COR-L47 (cell line): ENCODE results near the gene CDH4.
"Not testable (repeated sequence)": the region's sequence is repeated elsewhere in the genome, so short reads cannot be mapped to it uniquely, and the experiment has no call there.

Experiments
- DNase-seq: peaks from one replicate; lab custom pipeline; 2025; lab: John Stamatoyannopoulos, UW

CDH4 gene

DNA sequence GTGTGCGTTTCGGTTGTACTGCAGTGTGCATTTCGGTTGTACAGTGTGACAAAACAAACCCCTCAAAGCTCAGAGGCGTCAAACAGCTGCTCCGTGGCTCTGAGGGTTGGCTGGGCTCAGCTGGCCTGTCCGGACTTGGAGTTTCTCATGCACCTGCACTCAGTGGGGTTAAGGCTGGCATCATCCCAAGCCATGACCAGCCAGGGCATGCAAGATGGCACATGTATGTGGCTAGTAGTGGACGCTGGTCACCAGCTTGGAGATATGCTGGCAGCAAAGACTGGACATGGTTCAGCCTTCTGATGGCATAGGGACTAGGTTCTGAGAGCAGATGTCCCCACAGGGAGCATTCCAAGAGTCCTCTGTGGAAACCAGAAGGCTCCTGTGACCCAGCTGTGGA, 187.2 kb downstream of the CDH4 start:
- DNase-seq, result no peak

- no peak for DNase-seq
Measured at GRCh38 chr20:61440548-61441055, 188.5 kb downstream of the CDH4 start.

DNA sequence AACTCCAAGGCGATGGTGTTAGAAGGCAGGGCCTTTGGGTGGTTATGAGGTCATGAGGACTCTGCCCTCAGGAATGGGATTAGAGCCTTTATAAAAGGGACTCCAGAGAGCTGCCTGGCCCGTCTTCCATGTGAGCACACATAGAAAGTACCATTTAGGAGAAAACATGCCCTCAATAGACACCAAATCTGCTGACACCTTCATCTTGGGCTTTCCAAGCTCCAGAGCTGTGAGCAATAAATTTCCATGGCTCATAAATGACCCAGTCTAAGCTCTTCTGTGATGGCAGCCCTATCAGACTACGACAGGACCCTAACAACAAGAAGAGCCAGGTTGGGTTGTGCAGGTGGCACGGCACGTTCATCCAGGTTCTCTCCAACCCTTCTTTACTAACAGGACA, 189.5 kb downstream of the CDH4 start:
- no peak for DNase-seq

DNA sequence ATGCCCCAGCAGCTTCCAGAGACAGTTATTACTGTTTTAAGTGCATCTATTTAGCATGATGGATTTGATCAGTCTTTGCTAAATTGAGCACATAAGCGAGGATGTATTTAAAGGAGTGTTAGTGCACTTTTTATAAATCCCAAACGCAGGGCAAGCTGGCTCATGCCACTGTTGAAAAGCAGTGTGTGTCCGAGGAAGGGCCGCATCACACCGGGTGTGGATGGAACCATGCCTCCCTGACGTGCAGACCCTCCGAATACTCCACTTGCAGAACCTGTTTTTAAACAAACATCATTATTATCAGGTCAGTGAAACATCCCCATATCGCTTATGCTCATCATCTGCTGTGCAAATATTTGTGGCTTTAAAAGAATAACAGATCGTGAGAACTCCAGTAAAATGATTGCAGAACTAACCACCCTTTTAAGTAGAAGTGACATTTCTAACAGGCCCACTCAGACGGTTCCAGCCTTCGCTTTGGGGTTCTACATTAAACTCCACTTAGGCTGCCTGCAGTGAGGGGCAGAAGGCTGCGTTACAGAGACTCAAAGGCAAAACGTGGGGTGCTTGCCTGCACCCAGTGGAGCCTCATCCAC, 190.1 kb downstream of the CDH4 start:
- peak; percentile 35 for DNase-seq

DNA sequence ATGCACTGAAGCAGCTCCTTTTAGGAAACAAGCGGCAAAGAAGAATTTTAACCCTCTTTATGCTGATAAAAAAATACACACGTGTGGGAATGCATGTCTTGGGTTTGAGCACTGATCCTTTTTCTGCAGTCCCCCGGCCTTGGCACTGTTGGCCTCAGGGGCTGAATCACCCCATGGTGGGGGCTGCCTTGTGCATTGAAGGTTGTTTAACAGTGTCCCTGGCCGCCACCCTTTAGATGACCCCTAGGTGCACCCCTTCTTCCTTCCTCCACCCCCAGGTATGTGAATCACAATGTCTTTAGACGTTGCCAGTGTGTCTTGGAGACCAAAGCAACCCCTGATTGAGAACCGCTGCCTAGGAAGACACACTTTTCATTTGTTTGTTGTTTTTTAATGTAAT, 190.7 kb downstream of the CDH4 start:
- DNase-seq, result no peak

DNA sequence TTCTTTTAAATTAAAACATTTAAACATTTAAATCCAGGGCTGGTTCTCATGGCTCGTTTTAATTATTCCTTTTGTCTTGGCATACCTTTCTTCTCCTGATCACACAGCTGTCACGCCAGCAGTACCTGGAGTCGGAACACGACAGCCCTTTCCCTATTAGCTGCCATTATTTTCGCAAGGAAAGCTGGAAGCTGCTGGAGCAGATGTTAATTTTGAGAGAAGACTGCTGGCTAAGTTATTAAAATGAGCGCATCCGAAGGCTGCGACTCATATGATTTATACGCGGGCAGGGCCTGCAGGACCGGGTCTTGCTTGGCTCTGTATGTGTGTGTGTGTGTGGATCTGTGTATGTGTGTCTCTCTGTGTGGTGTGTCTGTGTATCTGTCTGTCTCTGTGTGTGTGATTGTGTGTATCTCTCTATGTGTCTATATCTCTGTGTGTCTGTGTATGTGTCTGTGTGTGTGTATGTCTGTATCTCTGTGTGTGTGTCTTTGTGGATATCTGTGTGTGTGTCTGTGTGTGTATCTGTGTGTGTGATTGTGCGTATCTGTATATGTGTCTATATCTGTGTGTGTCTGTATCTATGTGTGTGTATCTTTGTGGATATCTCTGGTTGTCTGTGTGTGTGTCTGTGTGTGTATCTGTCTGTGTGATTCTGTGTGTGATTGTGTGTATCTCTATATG, 191.5 kb downstream of the CDH4 start:
- DNase-seq, result no peak

- DNase-seq, result no peak
Measured at GRCh38 chr20:61444637-61445036, 192.6 kb downstream of the CDH4 start.

DNA sequence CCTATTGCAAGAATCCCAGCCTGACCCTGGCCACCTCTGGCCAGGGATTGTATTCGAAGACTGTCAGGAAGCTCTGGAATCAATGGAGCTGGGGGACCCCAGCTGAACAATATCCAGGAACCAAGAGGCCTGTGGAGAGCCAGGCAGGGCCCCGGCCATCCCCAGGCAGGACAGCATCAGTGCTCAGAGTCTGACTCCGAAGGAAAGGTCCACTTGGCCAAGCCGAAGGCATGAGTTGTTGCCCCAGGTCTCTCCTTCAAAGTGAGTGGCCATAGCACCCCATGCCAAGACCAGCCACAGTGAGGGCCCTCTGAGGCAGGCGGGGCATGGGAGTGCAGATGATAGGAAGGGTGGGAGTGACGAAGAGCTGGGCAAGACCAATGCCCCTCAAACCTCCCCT, 193.1 kb downstream of the CDH4 start:
- DNase-seq, result no peak

- DNase-seq, result no peak
Measured at GRCh38 chr20:61445741-61446140, 193.7 kb downstream of the CDH4 start.

GRCh38 chr20:61447952-61448351, 195.9 kb downstream of the CDH4 start:
- DNase-seq, result peak; percentile 48

DNA sequence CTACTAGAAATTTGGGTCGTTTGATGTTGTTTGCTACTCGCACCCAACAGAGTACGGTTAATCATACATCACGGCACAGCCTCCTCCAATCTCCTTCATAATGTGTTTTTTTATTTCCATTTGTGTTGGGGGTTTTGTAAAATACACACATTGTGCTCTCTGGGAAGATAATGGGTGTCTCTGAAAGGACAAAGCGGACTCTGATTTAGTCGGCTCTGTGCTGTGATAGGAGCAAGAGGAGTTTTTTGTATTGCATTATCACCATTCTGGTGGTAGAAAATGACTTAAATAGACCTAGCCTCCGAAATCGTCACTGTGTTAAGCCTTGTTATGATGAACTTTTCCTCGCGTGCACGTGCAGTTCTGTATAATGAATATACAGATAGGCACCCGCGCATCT, 196.3 kb downstream of the CDH4 start:
- no peak for DNase-seq

- DNase-seq, result no peak
Measured at GRCh38 chr20:61449057-61449609, 197.1 kb downstream of the CDH4 start.

DNA sequence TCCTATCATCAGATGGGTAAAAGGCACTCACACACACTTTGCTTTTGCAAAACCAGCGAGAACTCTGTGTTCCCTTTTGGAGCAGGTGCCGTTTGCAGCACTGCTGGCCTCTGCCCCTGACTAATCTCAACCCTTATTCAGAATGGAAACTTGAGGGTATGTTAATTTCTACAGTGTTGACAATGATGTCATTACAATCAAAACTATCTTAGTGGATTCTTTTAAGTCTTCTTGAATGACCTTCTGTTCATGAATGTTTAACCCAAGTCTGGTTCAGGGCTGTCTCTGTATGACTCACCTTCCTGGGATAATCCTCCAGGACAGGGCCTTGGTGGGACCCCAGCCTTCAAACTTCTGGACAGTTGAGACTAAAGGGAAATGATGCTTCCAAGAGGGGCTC, 197.9 kb downstream of the CDH4 start:
- DNase-seq, result no peak

DNA sequence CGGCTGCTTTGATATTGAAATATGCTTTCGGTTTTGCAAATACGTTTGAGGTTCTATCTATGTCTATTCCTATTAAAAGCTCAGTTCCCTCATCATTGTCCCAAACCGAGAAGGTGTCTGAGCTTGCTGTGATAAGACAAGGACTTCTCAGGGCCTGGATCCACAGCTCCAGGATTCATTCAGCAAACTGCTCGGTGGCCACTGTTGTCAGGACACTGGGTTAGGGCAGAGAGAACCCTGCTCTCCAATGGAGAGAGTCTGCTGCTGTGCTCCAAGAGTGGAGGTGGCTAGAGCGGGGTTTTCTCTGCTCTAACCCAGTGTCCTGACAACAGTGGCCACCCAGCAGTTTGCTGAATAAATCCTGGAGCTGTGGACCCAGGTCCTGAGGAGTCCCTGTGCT, 198.5 kb downstream of the CDH4 start:
- no peak for DNase-seq

- no peak for DNase-seq
Measured at GRCh38 chr20:61451009-61451408, 198.9 kb downstream of the CDH4 start.

DNA sequence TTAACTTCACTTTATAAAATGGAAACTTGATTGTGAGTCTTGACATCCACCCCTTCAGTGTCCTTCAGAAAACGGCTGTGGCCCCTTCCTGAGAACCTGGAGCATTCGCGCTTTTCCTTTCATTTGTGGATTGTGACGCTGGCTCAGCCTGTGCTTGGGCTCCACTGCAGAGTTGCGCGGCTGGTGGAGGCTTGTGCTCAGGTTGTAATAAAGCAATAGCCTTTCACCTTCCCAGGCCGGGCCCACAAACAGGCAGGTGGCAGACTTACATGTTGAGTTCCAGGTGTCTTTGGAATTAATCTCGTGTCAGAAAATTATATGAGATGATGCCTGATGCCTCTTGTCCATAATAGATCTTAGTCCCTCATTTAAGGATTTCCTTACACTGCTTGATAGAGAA, 199.9 kb downstream of the CDH4 start:
- no peak for DNase-seq

GRCh38 chr20:61453219-61453618, 201.2 kb downstream of the CDH4 start:
- DNase-seq, result no peak

GRCh38 chr20:61453623-61454022, 201.6 kb downstream of the CDH4 start:
- not testable (repeated sequence) for DNase-seq

- no peak for DNase-seq
Measured at GRCh38 chr20:61454053-61454452, 202.0 kb downstream of the CDH4 start.

GRCh38 chr20:61455508-61456215, 203.6 kb downstream of the CDH4 start:
- no peak for DNase-seq

GRCh38 chr20:61457725-61458124, 205.7 kb downstream of the CDH4 start:
- no peak for DNase-seq

- no peak for DNase-seq
Measured at GRCh38 chr20:61458146-61458746, 206.2 kb downstream of the CDH4 start.

DNA sequence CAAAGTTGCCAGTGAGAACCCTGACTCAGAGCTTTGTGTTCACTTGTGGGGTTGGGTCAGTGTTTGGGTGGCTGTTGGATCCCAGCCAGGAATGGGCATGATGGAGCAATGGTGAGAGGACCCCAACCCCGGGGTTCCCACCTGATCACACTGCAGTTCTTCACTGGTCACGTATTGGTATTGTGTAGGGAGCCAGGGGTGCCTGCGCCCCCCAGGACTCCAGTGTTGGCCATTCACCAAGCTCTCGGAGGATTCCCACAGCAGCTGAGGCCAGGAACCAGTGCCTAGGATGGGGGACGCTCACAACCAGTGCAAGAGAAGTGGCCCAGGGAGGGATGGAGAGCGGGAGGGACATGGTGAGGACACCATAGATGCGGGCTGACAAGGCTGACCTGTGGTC, 207.2 kb downstream of the CDH4 start:
- no peak for DNase-seq
